Gastrocnemius medialis (tissue), 4 donors: ENCODE measurements around the gene RPL13.

Experiments
- CTCF ChIP-seq, 5 experiments: fragments of 450-650 bp in 3 of 5; fragments of 200-600 bp in 2 of 5; sonication (generic) in 2 of 5; IDR thresholded peaks in 4 of 5; conservative IDR thresholded peaks in 1 of 5; 1 replicate in 4 of 5; 2 replicates in 1 of 5; pipeline ENCODE4 v1.5.1; 2016 to 2019; ENCODE audit warnings: antibody characterized with exemption in 5 of 5, mild to moderate bottlenecking in 3 of 5, moderate library complexity in 3 of 5
- POLR2A ChIP-seq, 2 donors: fragments of 450-650 bp; IDR thresholded peaks; one replicate each; pipeline ENCODE4 v1.6.1; 2017; ENCODE audit warnings: antibody characterized with exemption in 2 of 2, mild to moderate bottlenecking in 2 of 2, moderate library complexity in 2 of 2

- no peak for TF ChIP-seq POLR2A (IDR thresholded peaks at IDR 0.05)
- TF ChIP-seq CTCF (IDR thresholded peaks at IDR 0.05 in 4 of 5, conservative IDR thresholded peaks at IDR 0.05 in 1 of 5), result peak in 1 of 5 experiments; percentile 65
Measured at GRCh38 chr16:89557690-89558490, 2.6 kb upstream of the RPL13 start.
